Measurements from ENCODE around the gene CTBP2. TPM values are rescaled to one million over a fixed set of nuclear protein-coding genes. Genes with fewer than 3 reads are reported as not detected.

Gene CTBP2
- total RNA-seq, 2 experiments from 2014 or later: 0.40 TPM; not detected in 1

- no peak overlapping the region for H3K4me3 Mint-ChIP-seq
- no peak for DNase-seq
- no peak overlapping the region for H3K27ac Mint-ChIP-seq
- no peaks in the 10 kb centered on the region for H3K27me3 Mint-ChIP-seq
- ChIA-PET CTCF (no interaction called here), POLR2A (no interaction called here)
- no peaks in the 10 kb centered on the region for H3K4me1 Mint-ChIP-seq
- H3K9me3 Mint-ChIP-seq: no peaks in the 10 kb centered on the region
- H3K36me3 Mint-ChIP-seq (ENCODE audit: low read depth): peaks cover 6% of the 10 kb centered on the region
These were observed 210.8 kb downstream of the CTBP2 start for GRCh38 chr10:124949543-124949942.

GRCh38 chr10:124946945-124947344 lies 213.4 kb downstream of the CTBP2 start:
- ChIA-PET POLR2A (no interaction called here), CTCF (interaction anchor here (0.8 to 2.0 kb wide), 2 partner anchors 8 to 12 kb away, joined by 3 to 4 read pairs; no protein-coding TSS in a partner anchor)
- Mint-ChIP-seq H3K4me3 (no peak overlapping the region), H3K9me3 (no peaks in the 10 kb centered on the region), H3K27ac (no peak overlapping the region), H3K27me3 (no peaks in the 10 kb centered on the region), H3K36me3 (ENCODE audit: low read depth) (peaks cover 17% of the 10 kb centered on the region), H3K4me1 (peaks cover 7% of the 10 kb centered on the region)
- DNase-seq: no peak

- ChIA-PET CTCF (interaction anchor here (0.6 kb wide), 1 partner anchor 492 kb away, joined by 3 read pairs; no protein-coding TSS in a partner anchor), POLR2A (no interaction called here)
- Mint-ChIP-seq H3K27me3 (no peaks in the 10 kb centered on the region), H3K4me3 (no peak overlapping the region), H3K4me1 (peaks cover 7% of the 10 kb centered on the region), H3K27ac (no peak overlapping the region), H3K9me3 (no peaks in the 10 kb centered on the region), H3K36me3 (ENCODE audit: low read depth) (peaks cover 18% of the 10 kb centered on the region)
- no peak for DNase-seq
These were observed 215.4 kb downstream of the CTBP2 start for GRCh38 chr10:124944982-124945381.

GRCh38 chr10:124943301-124944092 lies 216.9 kb downstream of the CTBP2 start:
- H3K27ac Mint-ChIP-seq: no peak overlapping the region
- CTCF ChIA-PET: interaction anchor here (1.2 to 1.5 kb wide), 2 partner anchors 17 to 27 kb away, joined by 3 read pairs; no protein-coding TSS in a partner anchor
- H3K4me1 Mint-ChIP-seq: peaks cover 7% of the 10 kb centered on the region
- no peaks in the 10 kb centered on the region for H3K9me3 Mint-ChIP-seq
- peaks cover 14% of the 10 kb centered on the region for H3K36me3 Mint-ChIP-seq (ENCODE audit: low read depth)
- no peak for DNase-seq
- POLR2A ChIA-PET: no interaction called here
- H3K4me3 Mint-ChIP-seq: no peak overlapping the region
- no peaks in the 10 kb centered on the region for H3K27me3 Mint-ChIP-seq

GRCh38 chr10:124942317-124943169 lies 217.8 kb downstream of the CTBP2 start:
- ChIA-PET CTCF (interaction anchor here (1.2 to 1.5 kb wide), 2 partner anchors 16 to 26 kb away, joined by 3 read pairs; no protein-coding TSS in a partner anchor), POLR2A (no interaction called here)
- no peak overlapping the region for H3K4me3 Mint-ChIP-seq

GRCh38 chr10:124941823-124942222 lies 218.5 kb downstream of the CTBP2 start, which contains the start of gene ZRANB1:
ZRANB1 (plus strand) TSS chr10:124942123; CDS start chr10:124942494, 371 bp downstream.
- Mint-ChIP-seq H3K9me3 (no peaks in the 10 kb centered on the region), H3K4me3 (no peak within 1 kb of the TSS), H3K27me3 (no peaks in the 10 kb centered on the region), H3K4me1 (peaks cover 7% of the 10 kb centered on the region), H3K36me3 (ENCODE audit: low read depth) (peaks cover 12% of the 10 kb centered on the region), H3K27ac (no peak within 1 kb of the TSS)
- no peak for DNase-seq
- POLR2A ChIA-PET: no interaction called here
- CTCF ChIA-PET: interaction anchor here (1.5 kb wide), 1 partner anchor 15 kb away, joined by 3 read pairs; no protein-coding TSS in a partner anchor

More at GRCh38 chr10:124942317-124943169, 217.8 kb downstream of the CTBP2 start:
- Mint-ChIP-seq H3K36me3 (ENCODE audit: low read depth) (peaks cover 12% of the 10 kb centered on the region), H3K4me1 (peaks cover 7% of the 10 kb centered on the region), H3K27ac (no peak overlapping the region), H3K27me3 (no peaks in the 10 kb centered on the region), H3K9me3 (no peaks in the 10 kb centered on the region)
- no peak for DNase-seq

- H3K27me3 Mint-ChIP-seq: no peaks in the 10 kb centered on the region
- peaks cover 16% of the 10 kb centered on the region for H3K4me1 Mint-ChIP-seq
- H3K9me3 Mint-ChIP-seq: no peaks in the 10 kb centered on the region
- no peak overlapping the region for H3K27ac Mint-ChIP-seq
- ChIA-PET POLR2A (no interaction called here), CTCF (interaction anchor here (1.0 to 1.4 kb wide), 2 partner anchors 8 kb away, joined by 3 to 4 read pairs; no protein-coding TSS in a partner anchor)
- no peak for DNase-seq
- H3K4me3 Mint-ChIP-seq: no peak overlapping the region
- H3K36me3 Mint-ChIP-seq (ENCODE audit: low read depth): peaks cover 15% of the 10 kb centered on the region
These were observed 221.1 kb downstream of the CTBP2 start for GRCh38 chr10:124939290-124939689.

GRCh38 chr10:124936813-124937212 lies 223.6 kb downstream of the CTBP2 start:
- H3K9me3 Mint-ChIP-seq: peaks cover 2% of the 10 kb centered on the region

GRCh38 chr10:124935946-124936345 lies 224.4 kb downstream of the CTBP2 start:
- CTCF ChIA-PET: no interaction called here

More at GRCh38 chr10:124936813-124937212, 223.6 kb downstream of the CTBP2 start:
- CTCF ChIA-PET: interaction anchor here (0.8 to 1.3 kb wide), 2 partner anchors 11 to 15 kb away, joined by 3 to 6 read pairs; no protein-coding TSS in a partner anchor
- no peak overlapping the region for H3K27ac Mint-ChIP-seq
- H3K4me3 Mint-ChIP-seq: no peak overlapping the region
- peaks cover 8% of the 10 kb centered on the region for H3K36me3 Mint-ChIP-seq (ENCODE audit: low read depth)
- POLR2A ChIA-PET: no interaction called here
- DNase-seq: no peak
- peaks cover 9% of the 10 kb centered on the region for H3K4me1 Mint-ChIP-seq
- no peaks in the 10 kb centered on the region for H3K27me3 Mint-ChIP-seq

More at GRCh38 chr10:124935946-124936345, 224.4 kb downstream of the CTBP2 start:
- Mint-ChIP-seq H3K36me3 (ENCODE audit: low read depth) (peaks cover 11% of the 10 kb centered on the region), H3K9me3 (peaks cover 4% of the 10 kb centered on the region), H3K4me1 (peaks cover 9% of the 10 kb centered on the region), H3K4me3 (no peak overlapping the region), H3K27ac (no peak overlapping the region), H3K27me3 (no peaks in the 10 kb centered on the region)
- no peak for DNase-seq
- POLR2A ChIA-PET: no interaction called here

Small RNA genes within 50 kb of the gene (microRNA-seq; reads per million reads assigned to microRNA genes)
- not detected for gene MIR4296 (ENCODE audit: borderline microRNAs expressed, borderline replicate concordance)

Other genes with a start within 250 kb of the CTBP2 start
- gene ZRANB1, start 218.4 kb downstream of the CTBP2 start, total RNA-seq: 10 to 100 TPM; 10.1 to 11.1 TPM

Data from activated CD4-positive, alpha-beta T cell treated with anti-CD3 and anti-CD28 coated beads, Interleukin-2, amount 10 ng/mL, durations not matched to agents 7 days and 5 days (primary cell).